Natural killer cell (primary cell): ENCODE results near the gene TRIM6. TPM values are rescaled to one million over a fixed set of nuclear protein-coding genes. Genes with fewer than 3 reads are reported as not detected.

Experiments
- ATAC-seq, 3 donors: fragments of 150-1000 bp in 2 of 3; fragments of 200-7000 bp in 1 of 3; cut with Tn5 transposase; 1 replicate in 1 of 3; 2 replicates in 2 of 3; pipeline ENCODE4 v1.10.0; 2021; ENCODE audit warnings: mild to moderate bottlenecking in 2 of 3, moderate library complexity in 2 of 3
- DNase-seq, 2 donors: peaks; one replicate each; pipeline versions ENCODE4 v3.0.0 to v3.0.0-alpha.2; 2013 to 2021; ENCODE audit warnings: mixed read lengths in 1 of 2
- H3K27ac ChIP-seq: one replicate; pipeline ENCODE4 v1.5.1; 2013; ENCODE audit warnings: mild to moderate bottlenecking, low read length
- H3K27me3 ChIP-seq: one replicate; pipeline ENCODE4 v1.6.1; 2013; ENCODE audit warnings: low read length; ENCODE audit not compliant: control insufficient read depth, insufficient read depth
- H3K36me3 ChIP-seq: one replicate; pipeline ENCODE4 v1.6.1; 2013; ENCODE audit warnings: low read length; ENCODE audit not compliant: control insufficient read depth, insufficient read depth
- H3K4me1 ChIP-seq: one replicate; pipeline ENCODE4 v1.6.1; 2013; ENCODE audit warnings: low read length; ENCODE audit not compliant: control insufficient read depth, insufficient read depth
- H3K4me3 ChIP-seq: one replicate; pipeline ENCODE4 v1.5.1; 2013; ENCODE audit warnings: low read length
- H3K9me3 ChIP-seq: one replicate; pipeline ENCODE4 v1.6.1; 2013; ENCODE audit warnings: low read length; ENCODE audit not compliant: control insufficient read depth, insufficient read depth
- H3K27ac Mint-ChIP-seq, 2 donors: one replicate each; pipeline ENCODE4 v1.8.0; 2022; ENCODE audit warnings: mild to moderate bottlenecking in 2 of 2, mixed read lengths in 2 of 2, moderate library complexity in 1 of 2
- H3K27me3 Mint-ChIP-seq, 2 donors: one replicate each; pipeline ENCODE4 v1.8.0; 2022; ENCODE audit warnings: low read depth in 2 of 2, mixed read lengths in 2 of 2
- H3K36me3 Mint-ChIP-seq: one replicate; pipeline ENCODE4 v1.8.0; 2022; ENCODE audit warnings: mixed read lengths
- H3K4me1 Mint-ChIP-seq, 2 donors: one replicate each; pipeline ENCODE4 v1.8.0; 2022; ENCODE audit warnings: mixed read lengths in 2 of 2
- H3K4me3 Mint-ChIP-seq: one replicate; pipeline ENCODE4 v1.8.0; 2022; ENCODE audit warnings: mild to moderate bottlenecking, moderate library complexity, mixed read lengths
- H3K9me3 Mint-ChIP-seq, 2 donors: one replicate each; pipeline ENCODE4 v1.8.0; 2022; ENCODE audit warnings: mixed read lengths in 2 of 2
- WGBS: methylation state at CpG from one replicate; pipeline ENCODE4 v1.1.7; 2013; ENCODE audit warnings: missing lambda C conversion rate; ENCODE audit not compliant: insufficient coverage; 5-methylcytosine and 5-hydroxymethylcytosine counted together
- intact Hi-C: fragments of 100-400 bp; cut with micrococcal nuclease; formaldehyde crosslinking; loops from one replicate; pipeline ENCODE4 v1.14.2; 2022
- total RNA-seq, 4 donors: library from RNA; stranded (reverse); fragments of 120-200 nt in 1 of 4; gene quantifications; one replicate each; pipeline versions ENCODE4 v1.2.3 to v1.2.4, GENCODE V29; 2013 to 2022
- TF ChIP-seq, protein P1 (sequence below): fragments of 200-600 bp; IDR thresholded peaks from one replicate; pipeline ENCODE4 v1.8.0; 2022; ENCODE audit warnings: antibody characterized with exemption

Gene TRIM6
- total RNA-seq, 3 donors from 2014 or later (not counting 1 experiment from before 2014, with no cell fraction given) = 1.1 TPM; not detected in 2

DNA sequence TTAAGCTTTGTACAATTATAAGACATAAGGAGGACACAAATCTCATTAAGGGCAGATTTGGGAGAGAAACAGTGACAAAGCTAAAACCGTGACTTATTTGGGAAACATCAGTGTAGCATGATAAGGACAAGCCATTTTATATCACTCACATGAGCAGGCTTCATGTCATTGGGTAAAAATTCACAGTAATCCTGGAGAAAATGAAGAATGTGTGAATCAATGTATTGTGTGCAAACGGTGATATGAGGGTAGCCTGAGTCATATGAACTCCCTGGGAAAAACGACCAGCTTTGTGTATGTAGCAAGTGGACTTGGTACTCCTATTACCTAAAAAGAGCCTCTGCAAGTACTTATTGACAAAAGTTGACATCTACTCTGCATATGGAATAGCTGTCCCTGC lies 22.4 kb downstream of the TRIM6 start:
- no peaks in the 10 kb centered on the region for H3K36me3 Mint-ChIP-seq

DNA sequence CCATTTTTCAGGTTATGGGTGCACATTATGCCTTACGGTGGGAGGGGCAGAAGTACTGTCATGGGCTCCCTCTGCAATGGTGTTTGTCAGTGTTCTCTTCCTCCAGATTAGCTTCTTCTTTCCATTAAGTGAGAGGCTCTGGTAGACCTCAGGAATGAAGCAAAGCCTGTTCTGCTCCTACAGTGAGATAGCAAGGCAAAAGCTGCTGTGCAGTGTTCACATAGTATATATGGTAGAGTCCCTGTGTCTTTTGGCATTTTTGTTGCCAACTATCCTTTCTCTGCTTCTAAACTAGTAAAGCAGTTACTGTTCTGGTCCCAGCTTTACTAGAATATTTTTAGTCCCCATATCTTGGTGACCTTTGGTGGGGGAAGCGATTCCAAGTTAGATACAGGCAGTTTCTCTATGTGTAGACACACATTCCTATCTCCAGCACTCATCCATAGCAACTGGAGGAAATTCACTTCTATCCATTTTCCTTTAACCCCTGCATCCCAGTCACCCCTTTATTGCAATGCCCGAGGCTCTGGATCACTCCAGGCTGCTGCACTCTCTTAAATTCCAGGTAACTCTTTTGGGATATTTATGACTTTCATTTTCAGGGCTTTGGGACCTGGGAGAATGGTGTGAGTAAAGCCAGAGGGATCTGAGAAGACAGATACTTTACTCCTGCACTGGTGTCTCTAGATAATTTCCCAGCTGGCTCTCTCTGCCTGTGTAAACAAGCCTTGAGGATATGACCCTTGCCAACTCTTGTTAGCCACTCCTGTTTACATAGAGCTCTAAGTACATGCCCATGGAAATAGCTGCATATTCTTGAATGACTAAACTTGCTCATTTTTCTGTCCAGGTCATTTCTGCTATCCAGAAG lies 24.4 kb downstream of the TRIM6 start:
- 82% methylated on average over 2 of the region's 3 CpGs for WGBS
- Mint-ChIP-seq H3K36me3 (no peaks in the 10 kb centered on the region), H3K27me3 (no peaks in the 10 kb centered on the region), H3K4me3 (no peak overlapping the region), H3K27ac (no peak overlapping the region), H3K4me1 (peaks cover 18 to 22% of the 10 kb centered on the region in 2 donors), H3K9me3 (no peaks in the 10 kb centered on the region)
- H3K9me3 ChIP-seq = no peaks in the 10 kb centered on the region
- TF ChIP-seq, protein P1, sequence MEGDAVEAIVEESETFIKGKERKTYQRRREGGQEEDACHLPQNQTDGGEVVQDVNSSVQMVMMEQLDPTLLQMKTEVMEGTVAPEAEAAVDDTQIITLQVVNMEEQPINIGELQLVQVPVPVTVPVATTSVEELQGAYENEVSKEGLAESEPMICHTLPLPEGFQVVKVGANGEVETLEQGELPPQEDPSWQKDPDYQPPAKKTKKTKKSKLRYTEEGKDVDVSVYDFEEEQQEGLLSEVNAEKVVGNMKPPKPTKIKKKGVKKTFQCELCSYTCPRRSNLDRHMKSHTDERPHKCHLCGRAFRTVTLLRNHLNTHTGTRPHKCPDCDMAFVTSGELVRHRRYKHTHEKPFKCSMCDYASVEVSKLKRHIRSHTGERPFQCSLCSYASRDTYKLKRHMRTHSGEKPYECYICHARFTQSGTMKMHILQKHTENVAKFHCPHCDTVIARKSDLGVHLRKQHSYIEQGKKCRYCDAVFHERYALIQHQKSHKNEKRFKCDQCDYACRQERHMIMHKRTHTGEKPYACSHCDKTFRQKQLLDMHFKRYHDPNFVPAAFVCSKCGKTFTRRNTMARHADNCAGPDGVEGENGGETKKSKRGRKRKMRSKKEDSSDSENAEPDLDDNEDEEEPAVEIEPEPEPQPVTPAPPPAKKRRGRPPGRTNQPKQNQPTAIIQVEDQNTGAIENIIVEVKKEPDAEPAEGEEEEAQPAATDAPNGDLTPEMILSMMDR = no peak
- no peaks in the 10 kb centered on the region for H3K36me3 ChIP-seq
- no peak for ATAC-seq
- peaks cover 14% of the 10 kb centered on the region for H3K4me1 ChIP-seq
- no peak overlapping the region for H3K4me3 ChIP-seq
- intact Hi-C loops = no loop called here
- DNase-seq = no peak
- no peaks in the 10 kb centered on the region for H3K27me3 ChIP-seq
- H3K27ac ChIP-seq = no peak overlapping the region

More for the DNA sequence above, 22.4 kb downstream of the TRIM6 start:
- H3K27ac ChIP-seq = no peak overlapping the region
- no peaks in the 10 kb centered on the region for H3K9me3 Mint-ChIP-seq
- ATAC-seq (no peak), DNase-seq (no peak)
- WGBS = 89% methylated on average over 3 of the region's 3 CpGs
- no peaks in the 10 kb centered on the region for H3K9me3 ChIP-seq
- H3K27me3 Mint-ChIP-seq = no peaks in the 10 kb centered on the region
- H3K4me1 ChIP-seq = no peaks in the 10 kb centered on the region
- no peak overlapping the region for H3K4me3 Mint-ChIP-seq
- intact Hi-C loops = no loop called here
- H3K4me3 ChIP-seq = no peak overlapping the region
- no peaks in the 10 kb centered on the region for H3K36me3 ChIP-seq
- H3K27ac Mint-ChIP-seq = no peak overlapping the region
- H3K27me3 ChIP-seq = no peaks in the 10 kb centered on the region
- H3K4me1 Mint-ChIP-seq = peaks cover 1 to 2% of the 10 kb centered on the region in 2 donors
- TF ChIP-seq, protein P1 = no peak

DNA sequence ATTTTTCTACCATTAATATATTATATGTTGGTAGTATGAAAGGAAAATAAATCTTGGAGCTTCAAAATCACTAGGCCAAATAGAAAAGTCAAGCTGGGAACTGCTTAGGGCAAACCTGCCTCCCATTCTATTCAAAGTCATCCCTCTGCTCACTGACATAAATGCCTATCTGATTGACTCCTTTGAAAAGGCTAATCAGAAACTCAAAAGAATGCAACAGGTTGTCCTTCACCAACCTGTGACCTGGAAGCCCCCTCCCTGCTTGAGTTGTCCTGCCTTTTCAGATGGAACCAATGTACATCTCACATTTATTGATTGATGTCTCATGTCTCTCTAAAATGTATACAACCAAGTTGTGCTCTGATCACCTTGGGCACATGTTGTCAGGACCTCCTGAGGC lies 25.1 kb downstream of the TRIM6 start:
- no peak overlapping the region for H3K27ac ChIP-seq
- intact Hi-C loops = no loop called here

More for the DNA sequence above, 25.1 kb downstream of the TRIM6 start:
- no peaks in the 10 kb centered on the region for H3K36me3 Mint-ChIP-seq
- H3K4me1 Mint-ChIP-seq = peaks cover 25 to 29% of the 10 kb centered on the region in 2 donors
- Histone ChIP-seq H3K4me3 (no peak overlapping the region), H3K36me3 (no peaks in the 10 kb centered on the region), H3K4me1 (peaks cover 16% of the 10 kb centered on the region), H3K9me3 (no peaks in the 10 kb centered on the region), H3K27me3 (no peaks in the 10 kb centered on the region)
- TF ChIP-seq, protein P1 = no peak
- H3K27me3 Mint-ChIP-seq = no peaks in the 10 kb centered on the region
- H3K4me3 Mint-ChIP-seq = no peak overlapping the region
- DNase-seq (no peak), ATAC-seq (no peak)
- H3K9me3 Mint-ChIP-seq = no peaks in the 10 kb centered on the region
- no peak overlapping the region for H3K27ac Mint-ChIP-seq
